GM12878 (cell line): ENCODE data around the gene FGB. TPM values are rescaled to one million over a fixed set of nuclear protein-coding genes. Genes with fewer than 3 reads are reported as not detected.

Experiments
- ATAC-seq: fragments of 200-7000 bp; cut with Tn5 transposase; 3 replicates; pipeline ENCODE4 v1.9.1; 2020; ENCODE audit warnings: mild to moderate bottlenecking, moderate library complexity
- BruUV-seq: library from RNA; stranded (reverse); fragments of 400-500 nt; replicated peaks from 2 replicates; lab custom pipeline; 2021; lab: Mats Ljungman, UMichigan
- CTCF ChIA-PET: fragments of 300-600 bp; sonication (Branson Sonifier 250); formaldehyde crosslinking; extraction: SDS; loops from one replicate; lab custom pipeline; 2021; ENCODE audit warnings: inconsistent platforms; lab: Yijun Ruan, JAX
- POLR2A ChIA-PET: fragments of 350-600 bp; formaldehyde crosslinking; extraction: SDS; loops from one replicate; lab custom pipeline; 2021; ENCODE audit warnings: inconsistent platforms; lab: Charles Lee
- RAD21 ChIA-PET: fragments of 300-600 bp; sonication (Branson Sonifier 250); formaldehyde crosslinking; loops from one replicate; lab custom pipeline; 2023; ENCODE audit warnings: antibody characterized with exemption; ENCODE audit not compliant: unreplicated experiment; lab: Charles Lee
- SMC1A ChIA-PET: fragments of 300-600 bp; sonication (Branson Sonifier 250); formaldehyde crosslinking; loops from one replicate; lab custom pipeline; 2023; ENCODE audit not compliant: unreplicated experiment, uncharacterized antibody; lab: Charles Lee
- DNase-seq: peaks from one replicate; pipeline ENCODE4 v3.0.0-alpha.2; 2011; ENCODE audit warnings: low read depth, low spot score
- FAIRE-seq: peaks from 3 replicates; lab custom pipeline; 2011; peaks lifted over from hg19 to GRCh38; lab: Jason Lieb, UNC
- H2AFZ ChIP-seq: 2 replicates; pipeline ENCODE4 v1.6.0; 2011; ENCODE audit warnings: low read depth, low read length, control low read depth; ENCODE audit not compliant: control insufficient read depth
- H3K27ac ChIP-seq: 2 replicates; pipeline ENCODE4 v1.5.1; 2011; ENCODE audit warnings: control low read depth; ENCODE audit not compliant: control insufficient read depth, insufficient read depth
- H3K27me3 ChIP-seq, 2 experiments: replicated peaks in 1 of 2; 2 replicates each; pipeline versions ENCODE4 v1.6.0 to v1.6.1; 2011; ENCODE audit warnings: low read length in 1 of 2; ENCODE audit not compliant: control insufficient read depth in 2 of 2, insufficient read depth in 2 of 2
- H3K36me3 ChIP-seq, 2 experiments: 2 replicates each; pipeline ENCODE4 v1.5.1; 2011; ENCODE audit warnings: low read length in 1 of 2; ENCODE audit not compliant: control insufficient read depth in 2 of 2, insufficient read depth in 2 of 2
- H3K4me1 ChIP-seq: 2 replicates; pipeline ENCODE4 v1.6.1; 2011; ENCODE audit warnings: mild to moderate bottlenecking, low read length, moderate library complexity, mixed read lengths; ENCODE audit not compliant: control insufficient read depth, insufficient read depth
- H3K4me2 ChIP-seq: 2 replicates; pipeline ENCODE4 v1.6.0; 2011; ENCODE audit warnings: control low read depth; ENCODE audit not compliant: control insufficient read depth, insufficient read depth
- H3K4me3 ChIP-seq: fragments of 200-600 bp; sonication (generic); 2 replicates; pipeline ENCODE4 v1.5.1; 2016
- H3K79me2 ChIP-seq: 2 replicates; pipeline ENCODE4 v1.6.0; 2011; ENCODE audit warnings: low read length; ENCODE audit not compliant: control insufficient read depth, insufficient read depth
- H3K9ac ChIP-seq: 2 replicates; pipeline ENCODE4 v1.8.0; 2011; ENCODE audit warnings: low read length, control low read depth, mixed read lengths; ENCODE audit not compliant: control insufficient read depth, insufficient read depth
- H3K9me3 ChIP-seq: replicated peaks from 3 replicates; pipeline ENCODE4 v1.5.1; 2011; ENCODE audit warnings: mild to moderate bottlenecking, low read length; ENCODE audit not compliant: control insufficient read depth, insufficient read depth
- H4K20me1 ChIP-seq: 2 replicates; pipeline ENCODE4 v1.6.0; 2011; ENCODE audit not compliant: control insufficient read depth, insufficient read depth
- CHD4 ChIP-seq: fragments of 200-600 bp; sonication (generic); IDR thresholded peaks from 2 replicates; pipeline ENCODE4 v1.6.1; 2016; ENCODE audit warnings: mild to moderate bottlenecking
- DPF2 ChIP-seq: fragments of 450-650 bp; IDR thresholded peaks from 2 replicates; pipeline ENCODE4 v1.6.1; 2017; ENCODE audit warnings: mild to moderate bottlenecking
- MEF2A ChIP-seq: IDR thresholded peaks from 2 replicates; pipeline ENCODE4 v1.6.1; 2011; ENCODE audit warnings: low read depth, mild to moderate bottlenecking, low read length, moderate library complexity; ENCODE audit not compliant: insufficient read depth
- MEF2B ChIP-seq: fragments of 450-650 bp; IDR thresholded peaks from 2 replicates; pipeline ENCODE4 v1.6.1; 2018; ENCODE audit warnings: mild to moderate bottlenecking, moderate library complexity; ENCODE audit not compliant: partially characterized antibody, poor library complexity, severe bottlenecking
- POLR2AphosphoS2 ChIP-seq: IDR thresholded peaks from 2 replicates; pipeline ENCODE4 v1.6.1; 2011; ENCODE audit warnings: low read depth, mild to moderate bottlenecking, low read length, improper control_type of control experiment, moderate library complexity
- SIN3A ChIP-seq: IDR thresholded peaks from 2 replicates; pipeline ENCODE4 v1.6.1; 2012; ENCODE audit warnings: low read depth, low read length, improper control_type of control experiment
- STAT3 ChIP-seq: IDR thresholded peaks from 2 replicates; pipeline ENCODE4 v1.6.1; 2011; ENCODE audit warnings: low read depth, low read length, improper control_type of control experiment
- SUPT20H ChIP-seq: IDR thresholded peaks from 2 replicates; pipeline ENCODE4 v1.6.1; 2011; ENCODE audit warnings: low read depth, mild to moderate bottlenecking, low read length, moderate library complexity, borderline replicate concordance; ENCODE audit not compliant: control insufficient read depth
- TBL1XR1 ChIP-seq: IDR thresholded peaks from 2 replicates; pipeline ENCODE4 v1.6.1; 2012; ENCODE audit warnings: low read depth, low read length, improper control_type of control experiment
- ZNF384 ChIP-seq: IDR thresholded peaks from 2 replicates; pipeline ENCODE4 v1.6.1; 2012; ENCODE audit warnings: low read depth, mild to moderate bottlenecking, low read length, improper control_type of control experiment, borderline replicate concordance
- WGBS: methylation state at CpG from one replicate; pipeline ENCODE4 v1.1.6; 2016; ENCODE audit warnings: low lambda C conversion rate; ENCODE audit not compliant: insufficient replicate concordance, insufficient coverage; ENCODE audit errors: missing lambda C conversion rate; 5-methylcytosine and 5-hydroxymethylcytosine counted together
- in situ Hi-C: fragments of 300-500 bp; cut with MboI; formaldehyde crosslinking; loops from 9 replicates; pipeline ENCODE4 v1.14.3; 2018; ENCODE audit warnings: mixed read lengths
- intact Hi-C: fragments of 100-400 bp; cut with micrococcal nuclease; formaldehyde crosslinking; loops from one replicate; pipeline ENCODE4 v1.14.2; 2022; ENCODE audit not compliant: unreplicated experiment
- polyA plus RNA-seq, 11 experiments: library from polyadenylated mRNA; depleted of rRNA in 4 of 11; unstranded in 6 of 11; stranded (reverse) in 5 of 11; fragments of >200 nt; fragmentation: Nextera tagmentation in 4 of 11; fragmentation: Illumina TruSeq in 1 of 11; extraction: Ambion mirVana in 4 of 11; extraction: Trizol in 1 of 11; gene quantifications; 1 replicate in 1 of 11; 2 replicates in 10 of 11; pipeline versions ENCODE4 v1.2.1 to v1.2.3, GENCODE V29; 2011 to 2016; ENCODE audit warnings: inconsistent platforms in 2 of 11, missing spikeins in 2 of 11, low read depth in 1 of 11
- total RNA-seq, 4 experiments: library from RNA; depleted of rRNA in 3 of 4; stranded (reverse); fragments of >200 nt in 3 of 4; fragmentation: Illumina TruSeq in 1 of 4; extraction: Trizol in 1 of 4; gene quantifications; 2 replicates each; pipeline versions ENCODE4 v1.2.1 to v1.2.3, GENCODE V29; 2013 to 2021
- TF ChIP-seq, protein P1 (sequence below): fragments of 450-650 bp; IDR thresholded peaks from 2 replicates; pipeline ENCODE4 v1.6.1; 2018; ENCODE audit warnings: borderline replicate concordance, mild to moderate bottlenecking; ENCODE audit not compliant: partially characterized antibody
- TF ChIP-seq, protein P2 (sequence below): fragments of 450-650 bp; IDR thresholded peaks from 2 replicates; pipeline ENCODE4 v1.6.1; 2016; ENCODE audit warnings: mild to moderate bottlenecking
- TF ChIP-seq, protein P3 (sequence below): IDR thresholded peaks from 2 replicates; pipeline ENCODE4 v1.6.1; 2012; ENCODE audit warnings: low read depth, low read length, improper control_type of control experiment
- TF ChIP-seq, protein P4 (sequence below): fragments of 150-350 bp; IDR thresholded peaks from 2 replicates; pipeline ENCODE4 v1.6.1; 2016; ENCODE audit warnings: low read depth, low read length
- TF ChIP-seq, protein P5 (sequence below): fragments of 450-650 bp; IDR thresholded peaks from 2 replicates; pipeline ENCODE4 v1.6.1; 2014; ENCODE audit warnings: mild to moderate bottlenecking

The FGB gene
- total and polyA plus RNA-seq, 10 of the 15 experiments (the other 5 are each of a cell fraction or from before 2014, with no cell fraction given), result 0.04 to 2.7 TPM; not detected in 8

DNA sequence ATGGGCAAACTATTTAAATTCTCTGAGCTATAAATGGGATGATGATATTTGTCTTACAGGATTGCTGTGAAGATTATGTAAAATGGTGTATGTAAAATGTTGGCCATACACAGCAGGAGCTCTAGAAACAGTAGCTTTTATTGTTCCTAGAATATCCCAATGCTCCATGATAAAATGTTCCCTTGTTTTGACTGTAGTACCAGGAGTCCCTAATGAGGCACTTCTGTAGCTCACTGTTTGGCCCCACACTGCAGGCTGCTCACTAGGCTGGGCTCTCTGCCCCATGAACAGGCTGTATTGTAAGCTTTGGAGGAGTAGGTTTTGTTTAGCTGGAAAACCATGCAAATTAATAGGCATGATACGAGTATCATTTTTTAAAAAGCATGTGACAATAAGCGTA, 31.1 kb downstream of the FGB start:
- ChIA-PET CTCF (interaction anchor here (1.2 to 1.6 kb wide), 2 partner anchors 35 to 41 kb away, joined by 4 to 9 read pairs; no protein-coding TSS in a partner anchor), RAD21 (interaction anchor here (1.2 kb wide), 1 partner anchor 35 kb away, joined by 3 read pairs; no protein-coding TSS in a partner anchor), SMC1A (interaction anchor here (0.6 to 1.8 kb wide), 3 partner anchors 13 to 35 kb away, joined by 3 to 5 read pairs (median 3); no protein-coding TSS in a partner anchor), POLR2A (no interaction called here)
- Histone ChIP-seq H3K4me2 (no peak overlapping the region), H3K36me3 (no peaks in the 10 kb centered on the region), H3K27ac (no peak overlapping the region), H3K4me3 (no peak overlapping the region), H3K4me1 (no peaks in the 10 kb centered on the region), H3K9me3 (no peaks in the 10 kb centered on the region), H3K27me3 (no peaks in the 10 kb centered on the region), H4K20me1 (no peaks in the 10 kb centered on the region), H3K79me2 (no peaks in the 10 kb centered on the region), H3K9ac (no peak overlapping the region), H2AFZ (no peak overlapping the region)
- intact Hi-C loops, result no loop called here
- BruUV-seq, result no TSS peak
- FAIRE-seq, result no peak
- no peak for DNase-seq
- WGBS, result 32% methylated on average over 2 of the region's 2 CpGs
- in situ Hi-C loops, result no loop called here
- no peak for ATAC-seq
- TF ChIP-seq ZNF384 (no peak), TBL1XR1 (no peak), SUPT20H (no peak), POLR2AphosphoS2 (no peak), CHD4 (no peak), MEF2A (no peak), STAT3 (no peak), MEF2B (no peak), SIN3A (no peak), DPF2 (no peak)
- TF ChIP-seq, protein P1, sequence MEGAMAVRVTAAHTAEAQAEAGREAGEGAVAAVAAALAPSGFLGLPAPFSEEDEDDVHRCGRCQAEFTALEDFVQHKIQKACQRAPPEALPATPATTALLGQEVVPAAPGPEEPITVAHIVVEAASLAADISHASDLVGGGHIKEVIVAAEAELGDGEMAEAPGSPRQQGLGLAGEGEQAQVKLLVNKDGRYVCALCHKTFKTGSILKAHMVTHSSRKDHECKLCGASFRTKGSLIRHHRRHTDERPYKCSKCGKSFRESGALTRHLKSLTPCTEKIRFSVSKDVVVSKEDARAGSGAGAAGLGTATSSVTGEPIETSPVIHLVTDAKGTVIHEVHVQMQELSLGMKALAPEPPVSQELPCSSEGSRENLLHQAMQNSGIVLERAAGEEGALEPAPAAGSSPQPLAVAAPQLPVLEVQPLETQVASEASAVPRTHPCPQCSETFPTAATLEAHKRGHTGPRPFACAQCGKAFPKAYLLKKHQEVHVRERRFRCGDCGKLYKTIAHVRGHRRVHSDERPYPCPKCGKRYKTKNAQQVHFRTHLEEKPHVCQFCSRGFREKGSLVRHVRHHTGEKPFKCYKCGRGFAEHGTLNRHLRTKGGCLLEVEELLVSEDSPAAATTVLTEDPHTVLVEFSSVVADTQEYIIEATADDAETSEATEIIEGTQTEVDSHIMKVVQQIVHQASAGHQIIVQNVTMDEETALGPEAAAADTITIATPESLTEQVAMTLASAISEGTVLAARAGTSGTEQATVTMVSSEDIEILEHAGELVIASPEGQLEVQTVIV, result no peak
- TF ChIP-seq, protein P2, sequence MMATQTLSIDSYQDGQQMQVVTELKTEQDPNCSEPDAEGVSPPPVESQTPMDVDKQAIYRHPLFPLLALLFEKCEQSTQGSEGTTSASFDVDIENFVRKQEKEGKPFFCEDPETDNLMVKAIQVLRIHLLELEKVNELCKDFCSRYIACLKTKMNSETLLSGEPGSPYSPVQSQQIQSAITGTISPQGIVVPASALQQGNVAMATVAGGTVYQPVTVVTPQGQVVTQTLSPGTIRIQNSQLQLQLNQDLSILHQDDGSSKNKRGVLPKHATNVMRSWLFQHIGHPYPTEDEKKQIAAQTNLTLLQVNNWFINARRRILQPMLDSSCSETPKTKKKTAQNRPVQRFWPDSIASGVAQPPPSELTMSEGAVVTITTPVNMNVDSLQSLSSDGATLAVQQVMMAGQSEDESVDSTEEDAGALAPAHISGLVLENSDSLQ, result no peak
- TF ChIP-seq, protein P3, sequence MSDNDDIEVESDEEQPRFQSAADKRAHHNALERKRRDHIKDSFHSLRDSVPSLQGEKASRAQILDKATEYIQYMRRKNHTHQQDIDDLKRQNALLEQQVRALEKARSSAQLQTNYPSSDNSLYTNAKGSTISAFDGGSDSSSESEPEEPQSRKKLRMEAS, result no peak
- TF ChIP-seq, protein P4, sequence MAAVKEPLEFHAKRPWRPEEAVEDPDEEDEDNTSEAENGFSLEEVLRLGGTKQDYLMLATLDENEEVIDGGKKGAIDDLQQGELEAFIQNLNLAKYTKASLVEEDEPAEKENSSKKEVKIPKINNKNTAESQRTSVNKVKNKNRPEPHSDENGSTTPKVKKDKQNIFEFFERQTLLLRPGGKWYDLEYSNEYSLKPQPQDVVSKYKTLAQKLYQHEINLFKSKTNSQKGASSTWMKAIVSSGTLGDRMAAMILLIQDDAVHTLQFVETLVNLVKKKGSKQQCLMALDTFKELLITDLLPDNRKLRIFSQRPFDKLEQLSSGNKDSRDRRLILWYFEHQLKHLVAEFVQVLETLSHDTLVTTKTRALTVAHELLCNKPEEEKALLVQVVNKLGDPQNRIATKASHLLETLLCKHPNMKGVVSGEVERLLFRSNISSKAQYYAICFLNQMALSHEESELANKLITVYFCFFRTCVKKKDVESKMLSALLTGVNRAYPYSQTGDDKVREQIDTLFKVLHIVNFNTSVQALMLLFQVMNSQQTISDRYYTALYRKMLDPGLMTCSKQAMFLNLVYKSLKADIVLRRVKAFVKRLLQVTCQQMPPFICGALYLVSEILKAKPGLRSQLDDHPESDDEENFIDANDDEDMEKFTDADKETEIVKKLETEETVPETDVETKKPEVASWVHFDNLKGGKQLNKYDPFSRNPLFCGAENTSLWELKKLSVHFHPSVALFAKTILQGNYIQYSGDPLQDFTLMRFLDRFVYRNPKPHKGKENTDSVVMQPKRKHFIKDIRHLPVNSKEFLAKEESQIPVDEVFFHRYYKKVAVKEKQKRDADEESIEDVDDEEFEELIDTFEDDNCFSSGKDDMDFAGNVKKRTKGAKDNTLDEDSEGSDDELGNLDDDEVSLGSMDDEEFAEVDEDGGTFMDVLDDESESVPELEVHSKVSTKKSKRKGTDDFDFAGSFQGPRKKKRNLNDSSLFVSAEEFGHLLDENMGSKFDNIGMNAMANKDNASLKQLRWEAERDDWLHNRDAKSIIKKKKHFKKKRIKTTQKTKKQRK, result no peak
- TF ChIP-seq, protein P5, sequence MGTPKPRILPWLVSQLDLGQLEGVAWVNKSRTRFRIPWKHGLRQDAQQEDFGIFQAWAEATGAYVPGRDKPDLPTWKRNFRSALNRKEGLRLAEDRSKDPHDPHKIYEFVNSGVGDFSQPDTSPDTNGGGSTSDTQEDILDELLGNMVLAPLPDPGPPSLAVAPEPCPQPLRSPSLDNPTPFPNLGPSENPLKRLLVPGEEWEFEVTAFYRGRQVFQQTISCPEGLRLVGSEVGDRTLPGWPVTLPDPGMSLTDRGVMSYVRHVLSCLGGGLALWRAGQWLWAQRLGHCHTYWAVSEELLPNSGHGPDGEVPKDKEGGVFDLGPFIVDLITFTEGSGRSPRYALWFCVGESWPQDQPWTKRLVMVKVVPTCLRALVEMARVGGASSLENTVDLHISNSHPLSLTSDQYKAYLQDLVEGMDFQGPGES, result no peak
